HG03571 (cell line): ENCODE measurements around the gene DIS3L2.

Experiments
- ATAC-seq: cut with Tn5 transposase; IDR thresholded peaks from one replicate; pipeline ENCODE4 v1.9.1; 2021; ENCODE audit not compliant: unreplicated experiment

The DIS3L2 gene

DNA sequence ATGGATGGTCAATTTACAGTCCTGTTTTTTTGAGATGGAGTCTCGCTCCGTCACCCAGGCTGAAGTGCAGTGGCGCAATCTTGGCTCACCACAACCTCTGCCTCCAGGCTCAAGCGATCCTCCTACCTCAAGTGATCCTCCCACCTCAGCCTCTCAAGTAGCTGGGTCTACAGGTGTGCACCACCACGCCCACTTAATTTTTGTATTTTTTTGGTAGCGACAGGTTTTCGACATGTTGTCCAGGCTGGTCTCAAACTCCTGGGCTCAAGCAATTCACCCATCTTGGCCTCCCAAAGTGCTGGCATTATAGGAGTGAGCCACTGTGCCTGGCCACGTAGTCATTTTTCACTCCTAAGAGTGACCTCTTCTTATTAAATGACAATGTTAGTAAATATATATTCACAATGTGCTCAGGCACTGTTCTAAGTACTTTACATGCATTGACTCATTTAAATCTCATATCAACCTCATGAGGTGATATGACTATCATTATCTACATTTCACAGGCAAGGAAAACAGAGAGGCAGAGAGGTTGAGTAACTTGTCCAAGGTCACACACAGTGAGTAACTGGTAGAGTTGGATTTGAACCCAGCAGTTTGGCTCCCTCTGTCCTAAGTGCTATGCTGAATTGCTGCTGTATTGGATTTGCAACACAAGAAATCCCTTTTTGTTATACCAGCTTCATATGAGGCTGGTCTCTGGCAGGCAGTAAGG lies 5.6 kb upstream of the DIS3L2 start:
- ATAC-seq = no peak

DNA sequence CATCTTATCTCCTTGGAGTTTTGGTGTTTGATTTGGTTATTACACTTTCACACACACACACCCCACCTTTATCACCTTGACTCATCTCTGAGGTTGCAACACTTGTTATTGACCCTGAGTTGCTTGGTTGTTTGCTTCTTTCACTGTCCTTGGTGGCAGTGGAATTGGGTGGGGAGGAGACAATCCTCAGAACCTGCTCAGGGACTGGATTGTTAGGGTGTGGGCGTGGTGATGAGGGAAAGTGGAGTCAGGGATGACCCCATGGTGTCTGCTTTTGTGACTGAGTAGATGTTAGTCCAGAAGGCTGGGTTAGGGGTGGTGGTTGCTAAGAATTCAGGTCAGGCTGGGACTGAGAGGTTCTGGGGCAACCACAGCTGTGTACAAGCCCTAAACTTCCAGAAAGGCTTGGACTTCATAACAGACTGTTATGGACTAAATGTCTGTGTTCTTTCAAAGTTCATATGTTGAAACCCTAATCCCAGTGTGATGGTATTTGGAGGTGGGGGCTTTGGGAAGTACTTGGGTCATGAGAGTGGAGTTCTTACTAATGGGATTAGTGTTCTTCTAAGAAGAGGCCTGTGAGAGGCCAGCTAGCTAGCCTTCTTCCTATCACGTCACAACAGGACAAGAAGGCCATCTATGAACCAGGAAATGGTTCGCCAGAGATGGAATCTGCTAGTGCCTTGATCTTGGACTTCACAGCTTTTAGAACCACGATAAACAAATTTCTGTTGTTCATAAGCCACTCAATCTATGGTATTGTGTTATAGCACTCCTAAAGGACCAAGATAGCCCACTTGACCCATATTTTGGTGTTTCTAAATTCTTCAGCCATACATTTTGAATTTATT lies 3.4 kb upstream of the DIS3L2 start:
- ATAC-seq = no peak

DNA sequence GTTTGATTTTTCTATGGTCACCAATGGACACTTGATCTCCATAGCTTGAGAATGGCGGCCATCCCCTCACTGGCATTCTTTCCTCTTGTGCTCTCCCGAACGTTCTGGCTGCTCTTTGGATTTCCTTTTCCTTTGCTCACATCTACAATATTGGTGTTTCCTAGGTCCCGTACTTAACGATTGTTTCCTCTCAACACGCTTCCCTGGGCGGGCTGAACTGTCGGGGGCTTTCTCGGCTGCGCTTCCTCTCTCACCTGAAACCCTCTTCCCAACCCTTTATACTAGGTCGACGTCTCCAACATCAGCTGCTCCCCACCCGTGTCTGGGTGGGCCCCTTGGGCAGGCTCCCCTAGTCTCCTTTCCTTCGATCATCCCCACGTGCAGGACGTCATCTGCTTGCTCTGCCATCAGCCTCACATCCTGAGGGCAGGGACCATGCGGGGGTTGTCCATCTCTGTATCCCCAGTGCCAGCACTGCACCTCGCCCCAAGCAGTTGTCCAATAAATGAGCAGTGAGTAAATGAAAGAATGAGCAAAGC lies 634 bp upstream of the DIS3L2 start:
- no peak for ATAC-seq

DNA sequence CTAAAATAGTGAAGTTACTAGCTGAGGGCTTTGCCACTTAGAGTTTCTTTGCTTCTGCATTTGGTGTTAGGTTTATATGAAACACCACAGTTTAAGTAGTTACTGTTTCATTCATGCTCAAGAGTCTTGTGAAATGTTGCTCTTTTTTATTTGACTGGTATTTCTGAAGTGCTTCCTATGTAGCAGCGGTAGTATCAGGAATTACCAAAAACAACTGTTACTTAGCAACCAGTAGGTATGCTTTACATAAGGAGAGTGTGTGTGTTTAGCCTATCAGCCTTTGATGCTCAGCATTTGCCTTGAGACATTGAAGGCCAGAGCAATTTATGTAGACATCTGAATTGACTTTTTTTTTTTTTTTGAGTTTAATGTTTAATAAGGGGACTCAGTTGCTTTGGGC lies 3.6 kb downstream of the DIS3L2 start:
- no peak for ATAC-seq

DNA sequence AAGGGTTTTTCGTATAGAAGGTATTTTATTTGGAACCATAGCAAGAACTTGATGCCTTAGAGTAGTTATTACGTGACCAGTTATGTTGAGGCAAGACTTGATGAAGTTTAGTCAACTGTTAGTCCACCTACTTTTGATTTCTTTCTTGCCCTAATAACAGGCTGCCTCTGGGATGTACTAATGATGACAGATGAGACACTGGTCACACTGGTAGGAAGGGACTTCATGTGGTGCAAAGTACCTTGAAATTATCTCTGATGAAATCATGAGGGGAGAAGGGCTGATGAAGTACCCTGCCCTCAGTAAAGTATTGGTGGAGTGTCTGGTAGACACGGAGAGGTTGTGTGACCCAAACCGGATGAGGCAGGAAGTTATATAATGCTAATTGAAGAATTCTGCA lies 5.4 kb downstream of the DIS3L2 start:
- ATAC-seq = no peak

DNA sequence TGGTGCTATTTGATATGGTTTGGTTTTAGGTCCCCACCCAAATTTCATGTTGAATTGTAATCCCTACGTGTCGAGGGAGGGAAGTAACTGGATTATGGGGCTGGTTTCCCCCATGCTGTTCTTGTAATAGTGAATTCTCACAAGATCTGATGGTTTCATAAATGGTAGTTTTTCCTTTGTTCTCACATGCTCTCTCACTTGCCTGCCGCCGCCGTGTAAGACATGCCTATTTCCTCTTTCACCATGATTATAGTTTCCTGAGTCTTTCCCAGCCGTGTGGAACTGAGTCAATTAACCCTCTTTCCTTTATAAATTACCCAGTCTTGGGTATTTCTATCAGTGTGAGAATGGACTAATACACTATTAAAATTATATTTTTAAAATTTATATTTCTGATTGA lies 7.3 kb downstream of the DIS3L2 start:
- ATAC-seq = no peak

DNA sequence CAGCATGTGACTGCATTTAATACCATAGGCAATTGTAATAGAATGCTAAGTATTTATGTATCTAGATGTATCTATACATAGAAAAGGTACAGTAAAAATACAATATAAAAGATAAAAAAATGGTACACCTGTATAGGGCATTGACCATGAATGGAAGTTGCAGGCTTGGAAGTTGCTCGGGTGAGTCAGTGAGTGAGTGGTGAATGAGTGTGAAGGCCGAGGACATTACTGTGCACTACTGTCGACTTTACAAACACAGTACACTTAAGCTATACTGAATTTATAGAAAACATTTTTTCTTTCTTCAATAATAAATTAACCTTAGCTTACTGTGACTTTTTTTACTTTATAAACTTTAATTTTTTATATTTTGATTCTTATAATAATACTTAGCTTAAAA lies 8.9 kb downstream of the DIS3L2 start:
- ATAC-seq = no peak

DNA sequence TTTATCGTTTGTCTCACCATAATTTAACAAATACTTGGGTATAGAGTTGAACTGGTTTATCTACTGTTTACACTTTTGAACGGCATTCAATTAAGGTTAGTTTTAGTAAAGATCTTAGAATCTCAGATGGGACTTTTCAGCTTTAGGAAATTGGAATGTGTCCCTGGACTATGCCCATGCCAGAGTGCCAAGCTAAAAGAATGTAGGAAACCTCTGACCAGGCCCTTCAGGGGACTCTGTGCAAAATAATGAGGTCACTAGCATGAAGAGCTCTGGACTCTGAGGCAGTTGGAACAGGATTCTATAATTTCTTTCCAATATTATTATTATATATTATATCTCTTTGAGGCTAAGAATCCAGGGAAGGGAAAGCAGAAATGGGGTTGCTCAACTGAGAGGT lies 13.5 kb downstream of the DIS3L2 start:
- ATAC-seq = no peak

DNA sequence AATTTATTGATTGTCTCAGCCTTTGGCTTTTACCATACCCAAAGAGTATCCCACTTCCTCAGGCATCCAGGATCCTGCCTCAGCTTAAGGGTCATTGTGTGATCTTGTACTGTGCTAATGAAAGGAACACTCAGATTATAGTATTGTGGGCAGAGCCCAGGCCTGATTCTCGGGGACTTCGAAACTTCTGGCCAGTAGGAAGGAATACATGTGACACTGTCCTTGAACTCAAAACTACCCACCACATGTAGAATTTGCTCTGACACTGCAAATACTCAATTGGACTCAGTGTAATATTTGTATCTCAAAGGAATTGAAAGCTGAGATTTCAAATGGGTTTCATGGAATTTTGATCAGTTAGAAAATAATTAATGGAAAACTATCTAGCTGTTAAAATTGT lies 15.9 kb downstream of the DIS3L2 start:
- ATAC-seq = no peak

DNA sequence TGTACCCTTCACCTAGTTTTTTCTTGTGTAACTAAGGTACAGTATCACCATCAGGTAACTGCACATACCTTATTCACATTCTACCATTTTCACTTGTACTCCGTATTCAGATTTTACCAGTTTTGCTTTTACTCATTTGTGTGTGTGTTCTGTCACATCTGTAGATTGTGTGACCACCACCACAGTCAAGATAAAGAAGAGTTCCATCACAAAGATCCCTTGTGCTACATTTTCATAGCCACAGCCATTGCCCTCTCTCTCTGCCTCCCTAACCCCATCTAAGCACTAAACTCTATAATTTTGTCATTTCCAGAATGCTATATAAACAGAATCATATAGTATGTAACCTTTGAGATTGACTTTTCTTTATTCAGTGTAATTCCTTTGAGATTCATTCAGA lies 23.5 kb downstream of the DIS3L2 start:
- ATAC-seq = no peak

DNA sequence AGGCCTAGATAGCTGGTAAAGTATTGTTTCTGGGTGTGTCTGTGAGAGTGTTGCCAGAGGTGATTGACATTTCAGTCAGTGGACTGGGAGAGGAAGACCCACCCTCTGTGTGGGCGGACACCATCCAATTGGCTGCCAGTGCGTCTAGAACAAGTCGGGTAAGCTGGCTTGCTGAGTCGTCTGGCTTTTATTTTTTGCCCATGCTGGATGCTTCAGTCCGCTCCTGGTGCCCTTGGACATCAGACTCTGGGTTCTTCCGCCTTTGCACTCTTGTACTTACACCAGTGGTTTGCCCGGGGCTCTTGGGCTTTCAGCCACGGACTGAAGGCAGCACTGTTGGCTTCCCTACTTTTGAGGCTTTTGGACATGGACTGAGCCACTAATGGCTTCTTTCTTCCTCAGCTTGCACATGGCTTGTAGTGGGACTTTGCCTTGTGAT lies 24.3 kb downstream of the DIS3L2 start:
- ATAC-seq = no peak

DNA sequence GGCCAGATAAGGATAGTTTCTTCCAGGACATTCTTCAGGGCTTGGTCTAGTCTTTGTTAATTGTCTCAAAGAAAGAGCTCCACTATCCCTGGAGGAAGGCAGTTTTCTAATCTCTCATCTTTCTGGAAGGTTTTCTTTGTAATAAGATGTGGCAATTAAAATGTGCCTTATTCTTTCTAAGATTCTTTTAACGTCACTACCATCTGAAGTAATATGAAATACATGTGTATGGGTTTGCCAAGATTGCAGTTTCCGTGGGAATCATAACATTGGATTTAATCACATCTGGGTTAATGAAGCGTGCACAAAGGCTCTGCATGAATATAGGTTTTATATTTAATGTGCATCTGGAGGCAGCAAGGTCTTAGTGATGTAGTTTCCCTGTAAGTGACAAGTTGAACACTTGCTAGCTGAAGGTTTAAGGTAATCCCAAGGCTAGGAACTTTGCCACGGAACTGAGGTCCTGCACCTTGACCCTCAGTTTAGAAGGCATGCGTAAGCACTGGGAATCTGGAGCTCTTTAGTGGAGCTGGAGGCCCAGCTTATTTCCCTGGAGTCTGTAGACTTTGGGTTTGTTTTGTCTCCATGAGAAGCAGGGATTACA lies 25.7 kb downstream of the DIS3L2 start:
- no peak for ATAC-seq

DNA sequence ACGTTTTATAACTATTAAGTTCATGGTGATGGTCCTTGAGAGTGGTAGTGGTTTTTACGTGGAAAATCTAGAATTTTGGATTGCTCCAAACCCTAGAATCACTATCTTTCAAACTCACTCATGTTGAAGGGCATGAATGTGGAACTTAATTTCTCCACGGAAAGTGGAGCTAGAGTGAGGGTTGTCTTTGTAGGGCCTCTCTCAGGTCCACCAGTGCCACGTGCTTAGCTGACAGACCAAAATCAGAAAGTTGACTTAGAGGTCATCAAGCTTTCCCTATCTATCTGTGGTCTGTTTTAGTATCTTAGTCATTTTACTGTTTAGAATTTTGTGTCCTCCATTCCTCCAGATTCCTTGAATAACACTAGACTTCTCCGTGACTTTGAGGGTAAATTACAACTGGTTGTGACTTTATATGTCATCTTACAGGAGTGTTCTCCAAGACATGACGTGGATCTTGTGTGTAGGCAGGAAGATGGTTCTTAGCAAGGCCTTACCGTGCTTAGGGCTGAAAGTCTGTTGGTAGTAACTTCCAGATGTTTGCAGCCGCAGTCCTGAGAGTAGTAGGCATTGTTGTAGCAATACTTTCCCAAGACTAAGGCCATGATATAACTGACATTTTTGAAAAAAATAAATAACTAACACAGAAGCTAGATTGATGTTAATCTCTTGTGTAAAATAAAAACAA lies 26.8 kb downstream of the DIS3L2 start:
- ATAC-seq = no peak

DNA sequence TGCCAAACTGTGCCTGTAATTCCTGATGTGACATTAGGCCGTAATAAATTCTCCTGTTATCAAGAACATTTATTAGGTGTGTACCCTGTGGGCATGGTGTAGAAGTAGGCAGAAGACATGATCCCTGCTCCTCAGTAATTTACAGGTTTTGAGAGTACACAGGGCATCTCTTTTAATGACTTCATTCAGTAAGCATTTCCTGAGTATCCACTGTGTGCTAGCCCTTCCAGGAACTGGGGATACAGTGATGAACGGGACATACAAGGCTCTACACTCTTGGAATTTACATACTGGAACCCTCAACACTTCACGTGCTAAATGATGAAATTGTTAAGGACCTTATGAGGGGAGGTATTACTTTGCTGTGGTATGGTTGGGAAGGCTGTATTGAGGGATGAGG lies 30.2 kb downstream of the DIS3L2 start:
- ATAC-seq = no peak

DNA sequence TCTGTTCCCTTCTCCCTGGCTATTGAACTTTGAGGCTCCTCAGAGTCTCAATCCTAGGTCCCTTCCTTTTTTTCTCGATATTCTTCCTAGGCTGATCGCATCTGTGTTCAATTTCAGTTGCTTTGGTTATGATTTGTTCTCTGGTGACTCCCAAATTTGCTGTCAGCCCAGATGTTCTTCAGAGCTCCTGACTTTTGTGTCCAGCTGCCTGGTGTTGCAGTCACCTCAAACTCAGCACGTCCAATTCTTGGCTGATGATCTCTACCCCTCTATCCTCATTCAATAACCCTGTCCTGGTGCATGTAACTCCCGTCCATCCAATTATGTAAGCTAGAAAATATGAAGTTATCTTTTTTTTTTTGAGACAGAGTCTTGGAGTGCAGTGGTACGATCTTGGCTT lies 31.4 kb downstream of the DIS3L2 start:
- ATAC-seq = no peak

DNA sequence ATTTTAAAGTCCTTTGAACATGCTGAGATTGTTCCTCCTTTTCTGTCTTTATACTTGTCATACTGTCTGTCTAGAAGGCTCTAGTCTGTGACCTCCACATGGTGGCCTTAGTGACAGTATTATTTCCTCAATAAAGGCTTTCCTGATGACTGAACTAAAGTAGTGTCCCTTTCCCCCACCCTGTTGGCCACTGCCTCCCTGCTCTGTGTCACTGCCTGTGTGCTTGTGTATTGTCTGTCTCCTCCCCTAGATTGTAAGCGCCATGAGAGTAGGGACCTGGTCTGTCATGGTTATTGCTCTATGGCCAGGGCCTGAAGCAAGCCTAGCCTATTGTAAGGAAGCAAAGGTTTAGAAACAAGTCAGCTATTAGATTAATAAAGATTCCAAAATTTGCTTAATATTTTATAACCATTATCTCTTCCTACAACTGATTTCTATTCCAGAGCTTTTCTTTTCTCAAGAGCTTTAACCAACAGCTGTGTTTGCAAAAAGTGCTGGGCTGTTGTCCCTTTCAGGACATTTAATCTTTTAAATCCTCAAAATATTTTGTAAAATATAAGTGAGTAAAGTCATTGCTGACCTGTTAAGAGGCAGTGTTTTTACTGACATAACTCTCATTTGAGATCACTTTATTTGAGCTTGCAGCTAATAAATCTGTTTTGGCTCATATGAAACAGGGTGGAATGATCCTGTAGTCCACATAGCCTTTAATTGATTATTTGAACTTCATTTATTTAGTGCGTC lies 35.5 kb downstream of the DIS3L2 start:
- ATAC-seq = no peak

DNA sequence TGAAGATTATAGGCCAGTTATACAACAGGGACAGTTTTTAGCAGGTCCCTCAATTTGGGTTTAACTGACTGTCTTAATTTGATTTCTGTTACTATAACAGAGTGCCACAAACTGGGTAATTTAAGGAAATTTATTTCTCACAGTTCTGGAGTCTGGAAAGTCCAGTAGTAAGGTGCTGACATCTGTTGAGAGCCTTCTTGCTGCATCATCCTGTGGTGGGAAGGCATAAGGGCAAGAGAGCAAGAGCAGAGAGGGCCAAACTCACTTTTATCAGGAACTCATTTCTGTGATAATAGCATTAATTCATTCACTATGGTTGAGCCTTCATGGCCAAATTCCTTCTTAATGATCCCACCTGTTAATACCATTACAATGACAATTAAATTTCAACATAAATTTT lies 36.5 kb downstream of the DIS3L2 start:
- no peak for ATAC-seq

DNA sequence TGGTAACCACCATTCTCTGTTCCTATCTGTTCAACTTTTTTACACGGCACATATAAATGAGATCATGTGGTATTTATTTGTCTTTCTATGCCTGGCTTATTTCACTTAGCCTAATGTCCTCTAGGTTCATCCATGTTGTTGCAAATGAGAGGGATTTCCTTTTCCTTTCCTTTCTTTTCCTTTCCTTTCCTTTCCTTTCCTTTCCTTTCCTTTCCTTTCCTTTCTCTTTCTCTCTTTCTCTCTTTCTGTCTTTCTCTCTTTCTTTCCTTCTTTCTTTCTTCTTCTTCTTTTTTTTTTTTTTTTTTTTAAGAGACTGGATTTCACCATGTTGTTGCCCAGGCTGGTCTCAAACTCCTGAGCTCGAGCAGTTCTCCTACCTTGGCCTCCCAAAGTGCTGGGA lies 38.9 kb downstream of the DIS3L2 start:
- ATAC-seq = no peak

DNA sequence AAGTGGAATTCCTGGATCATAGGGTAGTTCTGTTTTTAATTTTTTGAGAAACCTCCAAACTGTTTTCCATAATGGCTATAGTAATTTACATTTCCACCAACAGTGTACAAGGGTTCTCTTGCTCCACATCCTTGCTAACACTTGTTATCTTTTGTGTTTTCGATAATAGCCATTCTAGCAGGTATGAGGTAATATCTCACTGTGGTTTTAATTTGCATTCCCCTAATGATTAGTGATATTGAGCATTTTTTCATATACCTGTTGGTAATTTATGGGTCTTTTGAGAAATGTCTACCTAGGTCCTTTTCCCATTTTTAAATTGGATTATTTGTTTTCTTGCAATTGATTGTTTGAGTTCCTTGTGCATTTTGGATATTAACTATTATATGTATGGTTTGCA lies 39.6 kb downstream of the DIS3L2 start:
- no peak for ATAC-seq

DNA sequence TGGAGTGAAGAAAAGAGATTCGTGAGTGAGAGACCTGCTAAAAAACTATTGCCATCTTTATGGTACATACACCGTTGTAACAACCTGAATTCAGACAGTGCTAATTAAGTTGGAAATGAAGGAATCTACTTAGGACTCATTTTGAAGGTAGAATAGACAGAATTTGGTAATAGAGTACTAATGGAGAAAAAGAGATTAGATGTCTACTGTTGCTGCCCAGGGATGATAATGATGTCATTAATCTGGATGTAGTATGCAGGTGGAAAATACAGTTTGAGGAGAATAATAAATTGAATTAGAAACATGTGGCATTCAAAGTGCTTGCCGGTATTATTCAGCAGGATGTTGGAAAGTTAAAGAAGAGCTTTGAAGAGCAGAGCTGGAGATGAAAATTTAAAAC lies 44.7 kb downstream of the DIS3L2 start:
- no peak for ATAC-seq
